Panc1 (cell line): Measurements from ENCODE around the gene CPA1. TPM values are rescaled to one million over a fixed set of nuclear protein-coding genes. Genes with fewer than 3 reads are reported as not detected.

Source experiments
- ATAC-seq: fragments of 200-7000 bp; cut with Tn5 transposase; 2 replicates; pipeline ENCODE4 v1.9.1; 2020; ENCODE audit warnings: mild to moderate bottlenecking, moderate library complexity
- BruUV-seq: library from RNA; stranded (reverse); fragments of 400-500 nt; replicated peaks from 2 replicates; lab custom pipeline; 2021; lab: Mats Ljungman, UMichigan
- CTCF ChIA-PET: fragments of 300-600 bp; sonication (Branson Sonifier 250); formaldehyde crosslinking; loops from one replicate; lab custom pipeline; 2022; ENCODE audit warnings: antibody characterized with exemption; lab: Charles Lee
- POLR2A ChIA-PET: fragments of 300-600 bp; sonication (Branson Sonifier 250); formaldehyde crosslinking; loops from one replicate; lab custom pipeline; 2022; ENCODE audit warnings: antibody characterized with exemption; lab: Charles Lee
- DNase-seq: peaks from one replicate; pipeline ENCODE4 v3.0.0-alpha.2; 2010; ENCODE audit warnings: low read depth, low spot score
- H3K27ac ChIP-seq: 2 replicates; pipeline ENCODE4 v1.5.1; 2011; ENCODE audit warnings: mild to moderate bottlenecking, low read length, inconsistent platforms
- H3K27me3 ChIP-seq: fragments of 200-500 bp; sonication (Bioruptor generic); 2 replicates; pipeline ENCODE4 v1.6.0; 2014; ENCODE audit warnings: low read length, inconsistent platforms; ENCODE audit not compliant: control insufficient read depth, insufficient read depth
- H3K36me3 ChIP-seq: fragments of 200-500 bp; sonication (Bioruptor generic); 2 replicates; pipeline ENCODE4 v1.5.1; 2014; ENCODE audit warnings: inconsistent platforms, mild to moderate bottlenecking, low read length, moderate library complexity; ENCODE audit not compliant: control insufficient read depth, insufficient read depth
- H3K4me1 ChIP-seq: 2 replicates; pipeline ENCODE4 v1.5.1; 2011; ENCODE audit warnings: inconsistent platforms, mild to moderate bottlenecking, low read length, moderate library complexity; ENCODE audit not compliant: control insufficient read depth, insufficient read depth
- H3K4me3 ChIP-seq, 2 experiments: 2 replicates each; pipeline ENCODE4 v1.5.1; 2011 to 2012; ENCODE audit warnings: low read depth in 2 of 2, low read length in 2 of 2, mild to moderate bottlenecking in 2 of 2, inconsistent platforms in 1 of 2, moderate library complexity in 1 of 2
- H3K9me3 ChIP-seq: fragments of 200-500 bp; sonication (Bioruptor generic); 2 replicates; pipeline ENCODE4 v1.5.1; 2014; ENCODE audit warnings: low read depth, mild to moderate bottlenecking, inconsistent platforms, low read length, moderate library complexity; ENCODE audit not compliant: control insufficient read depth, insufficient read depth
- CTCF ChIP-seq: fragments of 450-650 bp; IDR thresholded peaks from 2 replicates; pipeline ENCODE4 v1.5.1; 2017; ENCODE audit warnings: mild to moderate bottlenecking
- POLR2AphosphoS5 ChIP-seq: IDR thresholded peaks from 2 replicates; pipeline ENCODE4 v1.6.1; 2012; ENCODE audit warnings: mild to moderate bottlenecking, low read depth, low read length, moderate library complexity
- REST ChIP-seq, 2 experiments: IDR thresholded peaks; 2 replicates each; pipeline ENCODE4 v1.6.1; 2011 to 2012; ENCODE audit warnings: low read depth in 2 of 2, control low read depth in 1 of 2, low read length in 1 of 2, mild to moderate bottlenecking in 1 of 2, moderate library complexity in 1 of 2; ENCODE audit not compliant: insufficient read depth in 1 of 2
- SIN3A ChIP-seq: IDR thresholded peaks from 2 replicates; pipeline ENCODE4 v1.6.1; 2012; ENCODE audit warnings: low read depth, mild to moderate bottlenecking, low read length, moderate library complexity, borderline replicate concordance; ENCODE audit not compliant: insufficient read depth
- TCF7L2 ChIP-seq: IDR thresholded peaks from 2 replicates; pipeline ENCODE4 v1.6.1; 2011; ENCODE audit warnings: mild to moderate bottlenecking, low read depth, low read length, inconsistent platforms
- in situ Hi-C: cut with HindIII; loops from 2 replicates; pipeline ENCODE4 v1.10.0; 2016; ENCODE audit warnings: low sequenced_read_pairs, low pct_unique_long_range_greater_than_20kb
- intact Hi-C: fragments of 100-400 bp; cut with micrococcal nuclease; formaldehyde crosslinking; loops from one replicate; pipeline ENCODE4 v1.10.0; 2022; ENCODE audit not compliant: unreplicated experiment
- total RNA-seq: library from RNA; stranded (reverse); gene quantifications from one replicate; pipeline ENCODE4 v1.2.1, GENCODE V29; 2021; ENCODE audit not compliant: unreplicated experiment

The CPA1 gene
- total RNA-seq, 1 experiment from 2014 or later, result 7.6 TPM

- Histone ChIP-seq H3K9me3 (no peaks in the 10 kb centered on the region), H3K27ac (no peak overlapping the region), H3K27me3 (no peaks in the 10 kb centered on the region), H3K4me1 (no peaks in the 10 kb centered on the region), H3K36me3 (no peaks in the 10 kb centered on the region), H3K4me3 (no peak overlapping the region)
- ChIA-PET POLR2A (no interaction called here), CTCF (no interaction called here)
- ATAC-seq, result no peak
- no peak for TF ChIP-seq TCF7L2
- intact Hi-C loops (no loop called here), in situ Hi-C loops (no loop called here)
- DNase-seq, result no peak
- no TSS peak for BruUV-seq
These were observed 40.8 kb downstream of the CPA1 start for GRCh38 chr7:130420943-130421578.

GRCh38 chr7:130421684-130422083, 41.4 kb downstream of the CPA1 start:
- no peak for TF ChIP-seq CTCF
- TF ChIP-seq SIN3A, result no peak
- TF ChIP-seq POLR2AphosphoS5, result no peak
- TF ChIP-seq REST (IDR thresholded peaks at IDR 0.05; ENCODE audit: insufficient read depth in 1 of 2, low read depth in 2 of 2, low read length in 1 of 2), result no peak
- TF ChIP-seq TCF7L2, result no peak
- H3K4me1 ChIP-seq, result no peaks in the 10 kb centered on the region
- intact Hi-C loops, result no loop called here
- CTCF ChIA-PET, result no interaction called here
- H3K27me3 ChIP-seq, result no peaks in the 10 kb centered on the region
- BruUV-seq, result no TSS peak
- ATAC-seq (no peak), DNase-seq (no peak)
- no peak overlapping the region for H3K27ac ChIP-seq
- H3K9me3 ChIP-seq, result no peaks in the 10 kb centered on the region
- H3K36me3 ChIP-seq, result no peaks in the 10 kb centered on the region
- no peak overlapping the region for H3K4me3 ChIP-seq
- in situ Hi-C loops, result no loop called here
- POLR2A ChIA-PET, result no interaction called here

- Histone ChIP-seq H3K27ac (no peak overlapping the region), H3K36me3 (no peaks in the 10 kb centered on the region), H3K27me3 (no peaks in the 10 kb centered on the region), H3K4me3 (no peak overlapping the region), H3K9me3 (no peaks in the 10 kb centered on the region), H3K4me1 (no peaks in the 10 kb centered on the region)
- intact Hi-C loops, result no loop called here
- in situ Hi-C loops, result no loop called here
- TF ChIP-seq SIN3A, result no peak
- TF ChIP-seq TCF7L2, result no peak
- TF ChIP-seq POLR2AphosphoS5, result no peak
- no peak for TF ChIP-seq CTCF
- TF ChIP-seq REST (IDR thresholded peaks at IDR 0.05; ENCODE audit: insufficient read depth in 1 of 2, low read depth in 2 of 2, low read length in 1 of 2), result no peak
- ChIA-PET POLR2A (interaction anchor here (0.6 kb wide), 1 partner anchor 204 kb away, joined by 3 read pairs; no protein-coding TSS in a partner anchor), CTCF (no interaction called here)
- DNase-seq (no peak), ATAC-seq (no peak)
- BruUV-seq, result no TSS peak
These were observed 43.3 kb downstream of the CPA1 start for GRCh38 chr7:130423501-130424037.
